Naive B cell (primary cell): ENCODE measurements around the gene HCFC1. TPM values are rescaled to one million over a fixed set of nuclear protein-coding genes. Genes with fewer than 3 reads are reported as not detected.
A peak's percentile ranks its signal among the peaks of the same experiment; 100 is the strongest.

Experiments
- ATAC-seq, 2 donors: fragments of 150-1000 bp; cut with Tn5 transposase; 2 replicates each; pipeline ENCODE4 v1.10.0; 2021; ENCODE audit warnings: low read depth in 2 of 2, mild to moderate bottlenecking in 2 of 2, moderate library complexity in 2 of 2
- DNase-seq: peaks from one replicate; pipeline ENCODE4 v3.0.0; 2022
- H3K27ac Mint-ChIP-seq, 6 donors: one replicate each; pipeline ENCODE4 v1.8.0; 2020 to 2022; ENCODE audit warnings: mild to moderate bottlenecking in 6 of 6, mixed read lengths in 6 of 6, moderate library complexity in 5 of 6, inconsistent platforms in 2 of 6
- H3K27me3 Mint-ChIP-seq, 3 donors: one replicate each; pipeline ENCODE4 v1.8.0; 2021 to 2022; ENCODE audit warnings: mixed read lengths in 3 of 3, mild to moderate bottlenecking in 1 of 3
- H3K36me3 Mint-ChIP-seq, 2 donors: one replicate each; pipeline ENCODE4 v1.8.0; 2020 to 2022; ENCODE audit warnings: mixed read lengths in 2 of 2, inconsistent platforms in 1 of 2, mild to moderate bottlenecking in 1 of 2
- H3K4me1 Mint-ChIP-seq, 3 donors: one replicate each; pipeline ENCODE4 v1.8.0; 2020 to 2022; ENCODE audit warnings: mixed read lengths in 3 of 3, inconsistent platforms in 1 of 3, mild to moderate bottlenecking in 1 of 3, moderate library complexity in 1 of 3
- H3K4me3 Mint-ChIP-seq, 8 donors: one replicate each; pipeline ENCODE4 v1.8.0; 2020 to 2022; ENCODE audit warnings: mild to moderate bottlenecking in 8 of 8, mixed read lengths in 8 of 8, moderate library complexity in 8 of 8, inconsistent platforms in 2 of 8
- H3K9me3 Mint-ChIP-seq, 7 donors: one replicate each; pipeline ENCODE4 v1.8.0; 2020 to 2022; ENCODE audit warnings: mixed read lengths in 7 of 7, mild to moderate bottlenecking in 5 of 7, inconsistent platforms in 2 of 7, moderate library complexity in 1 of 7
- polyA plus RNA-seq, 6 donors: library from polyadenylated mRNA; unstranded; fragments of 300-500 nt; fragmentation: Illumina TruSeq; gene quantifications; one replicate each; pipeline ENCODE4 v1.2.3, GENCODE V29; 2021; ENCODE audit warnings: low read depth in 6 of 6

The HCFC1 gene
- polyA plus RNA-seq, 6 donors from 2014 or later, result 0.22 to 14.0 (median 5.8) TPM

DNA sequence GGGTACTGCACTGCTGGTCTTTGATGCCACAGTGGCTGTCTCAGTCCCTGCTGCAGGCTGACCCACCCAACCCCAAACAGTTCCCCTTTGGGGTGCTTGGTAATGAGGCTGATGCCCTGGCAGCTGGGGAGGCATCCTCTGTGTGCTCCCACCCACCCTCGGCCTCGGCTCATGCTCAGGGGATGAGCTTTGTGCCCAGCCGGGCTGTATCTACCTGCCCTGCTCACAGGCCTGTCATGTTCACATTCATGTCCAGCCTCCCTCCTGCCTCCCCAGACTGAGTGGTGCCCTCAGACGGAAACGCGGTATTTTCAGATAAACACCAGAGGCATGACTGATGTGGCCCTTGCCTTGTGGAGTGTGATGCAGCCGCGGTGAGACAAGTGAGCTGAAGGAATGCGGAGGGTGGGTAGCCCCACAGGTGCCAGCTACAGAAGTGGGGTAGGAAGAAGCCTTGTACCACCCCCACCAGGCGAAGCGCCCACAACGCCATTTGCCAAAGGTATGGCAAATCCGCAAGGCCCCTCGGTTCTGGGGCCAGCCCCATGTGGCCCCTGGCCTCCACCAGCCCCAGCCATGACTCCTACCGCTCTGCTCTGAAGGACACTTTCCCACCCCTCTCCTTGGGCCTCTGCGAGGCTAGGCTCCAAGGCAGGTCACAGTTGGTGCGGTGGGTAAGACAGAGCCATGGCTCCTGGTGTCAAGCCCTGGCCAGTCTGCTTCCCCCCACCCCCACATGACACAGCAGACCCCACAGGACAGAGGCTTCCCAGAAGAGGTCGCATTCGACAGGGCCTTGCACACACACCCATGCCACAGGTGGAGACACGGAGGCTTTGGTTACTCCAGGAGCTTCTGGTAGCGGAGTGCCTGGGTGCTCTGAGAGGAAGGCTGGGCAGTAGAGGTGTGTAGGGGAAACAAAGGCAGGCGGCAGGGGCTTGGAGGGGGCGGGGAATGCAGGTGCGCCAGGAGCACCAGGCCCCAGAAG, 25.4 kb downstream of the HCFC1 start:
- ATAC-seq (no peak), DNase-seq (no peak)
- Mint-ChIP-seq H3K9me3 (no peaks in the 10 kb centered on the region), H3K27me3 (no peaks in the 10 kb centered on the region), H3K27ac (peak overlapping the region in 2 of 6 donors; percentile 54 to 82), H3K36me3 (peaks cover 0 to 7% of the 10 kb centered on the region in 2 donors), H3K4me1 (peaks cover 10 to 36% (median 14%) of the 10 kb centered on the region in 3 donors), H3K4me3 (peak overlapping the region in 3 of 8 donors; percentile 6 to 28 (median 13))

- H3K9me3 Mint-ChIP-seq, result no peaks in the 10 kb centered on the region
- H3K27me3 Mint-ChIP-seq, result no peaks in the 10 kb centered on the region
- peak overlapping the region; percentile 39 to 91 (median 84) for H3K4me3 Mint-ChIP-seq
- H3K36me3 Mint-ChIP-seq, result peaks cover 0 to 7% of the 10 kb centered on the region in 2 donors
- ATAC-seq (peak; percentile 29), DNase-seq (no peak)
- peak overlapping the region in 4 of 6 donors; percentile 33 to 97 (median 94) for H3K27ac Mint-ChIP-seq
- H3K4me1 Mint-ChIP-seq, result peaks cover 13 to 42% (median 17%) of the 10 kb centered on the region in 3 donors
These were observed 26.8 kb downstream of the HCFC1 start for GRCh38 chrX:153944800-153945150.

- H3K4me1 Mint-ChIP-seq, result peaks cover 13 to 47% (median 17%) of the 10 kb centered on the region in 3 donors
- H3K27me3 Mint-ChIP-seq, result no peaks in the 10 kb centered on the region
- peak; percentile 47 for DNase-seq
- ATAC-seq, result peak; percentile 64 to 69
- H3K4me3 Mint-ChIP-seq, result peak within 1 kb of the TSS; percentile 83 to 91 (median 88)
- no peaks in the 10 kb centered on the region for H3K9me3 Mint-ChIP-seq
- H3K36me3 Mint-ChIP-seq, result peaks cover 0 to 7% of the 10 kb centered on the region in 2 donors
- peak within 1 kb of the TSS; percentile 80 to 97 (median 92) for H3K27ac Mint-ChIP-seq
These were observed 27.3 kb downstream of the HCFC1 start, which contains the start of gene RENBP for GRCh38 chrX:153944140-153944799. Gene RENBP (minus strand): TSS chrX:153944643. CDS start chrX:153944610, 33 bp downstream.

GRCh38 chrX:153941336-153942252, 30.0 kb downstream of the HCFC1 start:
- ATAC-seq (no peak), DNase-seq (no peak)
- H3K36me3 Mint-ChIP-seq, result no peaks in the 10 kb centered on the region
- peaks cover 0 to under 1% (median 0%) of the 10 kb centered on the region in 7 donors for H3K9me3 Mint-ChIP-seq
- peaks cover 10 to 46% (median 16%) of the 10 kb centered on the region in 3 donors for H3K4me1 Mint-ChIP-seq
- H3K27me3 Mint-ChIP-seq, result no peaks in the 10 kb centered on the region
- H3K4me3 Mint-ChIP-seq, result peak overlapping the region; percentile 44 to 85 (median 75)
- peak overlapping the region in 3 of 6 donors; percentile 74 to 89 (median 84) for H3K27ac Mint-ChIP-seq

DNA sequence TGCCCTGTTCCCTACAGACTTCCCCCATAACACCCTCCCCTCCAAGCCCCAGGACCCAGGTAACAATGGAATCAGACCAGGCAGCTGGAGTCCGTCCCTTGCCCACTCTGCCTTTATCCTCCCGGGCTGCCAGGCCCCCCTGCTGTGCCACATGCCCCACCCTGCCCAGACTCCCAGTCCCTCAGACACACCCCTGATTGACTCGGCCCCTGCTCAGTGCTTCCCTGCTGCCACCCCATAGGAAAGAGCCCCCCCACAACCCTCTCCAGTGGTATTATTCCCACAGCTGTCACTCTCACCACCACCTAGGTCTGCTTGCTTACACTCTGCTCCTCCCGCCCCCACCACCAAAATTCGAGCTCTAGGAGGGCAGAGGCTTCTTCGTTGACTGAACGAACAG, 32.0 kb downstream of the HCFC1 start:
- Mint-ChIP-seq H3K4me3 (peak overlapping the region in 1 of 8 donors; percentile 62), H3K27me3 (no peaks in the 10 kb centered on the region), H3K36me3 (no peaks in the 10 kb centered on the region), H3K27ac (no peak overlapping the region), H3K4me1 (peaks cover 12 to 44% (median 16%) of the 10 kb centered on the region in 3 donors), H3K9me3 (peaks cover 0 to 2% (median 0%) of the 10 kb centered on the region in 7 donors)
- no peak for ATAC-seq
- no peak for DNase-seq

- DNase-seq, result no peak
- peaks cover 0 to 4% (median 0%) of the 10 kb centered on the region in 7 donors for H3K9me3 Mint-ChIP-seq
- H3K36me3 Mint-ChIP-seq, result no peaks in the 10 kb centered on the region
- peak overlapping the region in 3 of 6 donors; percentile 36 to 54 (median 54) for H3K27ac Mint-ChIP-seq
- peaks cover 17 to 43% (median 19%) of the 10 kb centered on the region in 3 donors for H3K4me1 Mint-ChIP-seq
- peak overlapping the region in 2 of 8 donors; percentile 64 to 69 for H3K4me3 Mint-ChIP-seq
- no peaks in the 10 kb centered on the region for H3K27me3 Mint-ChIP-seq
- ATAC-seq, result no peak
These were observed 33.3 kb downstream of the HCFC1 start for GRCh38 chrX:153938226-153938786.

DNA sequence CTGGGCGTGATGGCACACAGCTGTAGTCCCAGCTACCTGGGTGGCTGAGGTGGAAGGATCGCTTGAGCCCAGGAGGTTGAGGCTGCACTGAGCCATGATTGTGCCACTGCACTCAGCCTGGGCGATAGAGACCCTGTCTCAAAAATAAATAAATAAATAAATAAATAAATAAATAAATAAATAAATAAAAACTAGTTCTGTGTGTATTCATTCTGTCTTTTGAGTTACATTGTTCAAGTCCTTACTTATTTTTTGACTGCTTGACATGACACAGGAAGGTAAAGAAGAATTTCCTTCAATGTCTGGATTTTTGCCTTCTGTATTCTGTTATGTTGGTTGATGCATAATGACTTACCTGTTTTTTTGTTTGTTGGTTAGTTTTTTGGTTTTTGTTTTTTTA, 34.6 kb downstream of the HCFC1 start:
- ATAC-seq, result no peak
- H3K27me3 Mint-ChIP-seq, result no peaks in the 10 kb centered on the region
- H3K4me3 Mint-ChIP-seq, result peak overlapping the region in 2 of 8 donors; percentile 12 to 85
- peaks cover 19 to 41% (median 19%) of the 10 kb centered on the region in 3 donors for H3K4me1 Mint-ChIP-seq
- no peaks in the 10 kb centered on the region for H3K36me3 Mint-ChIP-seq
- peak overlapping the region in 2 of 6 donors; percentile 29 to 35 for H3K27ac Mint-ChIP-seq
- peaks cover 0 to 6% (median 0%) of the 10 kb centered on the region in 7 donors for H3K9me3 Mint-ChIP-seq
- DNase-seq, result no peak

GRCh38 chrX:153935326-153935851, 36.2 kb downstream of the HCFC1 start:
- no peak for DNase-seq
- ATAC-seq, result no peak
- Mint-ChIP-seq H3K27me3 (no peaks in the 10 kb centered on the region), H3K9me3 (peaks cover 0 to 6% (median 0%) of the 10 kb centered on the region in 7 donors), H3K4me1 (peaks cover 20 to 39% (median 21%) of the 10 kb centered on the region in 3 donors), H3K27ac (peak overlapping the region in 3 of 6 donors; percentile 70 to 91 (median 76)), H3K4me3 (peak overlapping the region; percentile 69 to 88 (median 78)), H3K36me3 (peaks cover 0 to 11% of the 10 kb centered on the region in 2 donors)

DNA sequence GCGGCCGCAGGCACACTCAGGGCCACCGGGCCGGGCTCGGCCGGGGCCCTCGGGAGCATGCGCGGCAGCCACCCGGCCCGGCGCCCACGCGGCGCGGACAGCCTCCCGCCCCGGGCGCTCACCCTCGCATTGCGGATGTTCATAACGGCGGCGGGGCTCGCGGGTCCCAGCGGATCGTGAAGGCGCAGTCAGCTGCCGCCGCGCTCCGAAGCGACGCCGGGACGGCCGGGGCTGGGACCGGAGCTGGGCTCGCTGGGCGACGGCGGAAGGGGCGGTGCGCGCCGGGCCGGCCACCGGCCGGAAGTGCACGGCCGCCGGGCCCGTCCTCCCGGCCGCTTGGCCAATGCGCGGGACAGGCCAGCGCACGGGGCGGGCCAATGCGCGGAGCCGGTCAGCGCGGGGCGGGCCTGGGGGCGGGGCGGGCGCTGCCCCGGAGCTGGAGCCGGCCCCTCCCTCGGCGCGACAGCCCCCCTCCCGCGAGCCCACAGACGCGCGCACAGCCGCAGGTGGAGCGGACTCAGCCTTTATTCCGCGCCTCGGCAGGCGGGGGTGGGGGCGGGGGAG, 36.8 kb downstream of the HCFC1 start, which contains the start of gene NAA10:
NAA10 (minus strand) TSS at position 276 of the 564 bp plus-strand sequence; CDS start at position 143, 133 bp downstream.
- Mint-ChIP-seq H3K4me3 (peak within 1 kb of the TSS; percentile 78 to 92 (median 88)), H3K27ac (peak within 1 kb of the TSS; percentile 69 to 94 (median 81)), H3K9me3 (peaks cover 0 to 6% (median 0%) of the 10 kb centered on the region in 7 donors), H3K27me3 (no peaks in the 10 kb centered on the region), H3K4me1 (peaks cover 20 to 38% (median 21%) of the 10 kb centered on the region in 3 donors), H3K36me3 (peaks cover 0 to 11% of the 10 kb centered on the region in 2 donors)
- ATAC-seq, result peak; percentile 73 to 80
- peak; percentile 63 for DNase-seq

- Mint-ChIP-seq H3K27ac (peak overlapping the region; percentile 69 to 94 (median 81)), H3K4me3 (peak overlapping the region; percentile 78 to 92 (median 88)), H3K27me3 (no peaks in the 10 kb centered on the region), H3K4me1 (peaks cover 20 to 35% (median 23%) of the 10 kb centered on the region in 3 donors), H3K9me3 (peaks cover 0 to 6% (median 0%) of the 10 kb centered on the region in 7 donors), H3K36me3 (peaks cover 0 to 11% of the 10 kb centered on the region in 2 donors)
- no peak for DNase-seq
- ATAC-seq, result peak; percentile 6 to 20
These were observed 37.4 kb downstream of the HCFC1 start for GRCh38 chrX:153934148-153934761.

- no peak for DNase-seq
- peaks cover 20 to 39% (median 26%) of the 10 kb centered on the region in 3 donors for H3K4me1 Mint-ChIP-seq
- peaks cover 0 to 11% of the 10 kb centered on the region in 2 donors for H3K36me3 Mint-ChIP-seq
- no peak for ATAC-seq
- peak overlapping the region; percentile 78 to 92 (median 88) for H3K4me3 Mint-ChIP-seq
- peaks cover 0 to 6% (median 0%) of the 10 kb centered on the region in 7 donors for H3K9me3 Mint-ChIP-seq
- H3K27me3 Mint-ChIP-seq, result no peaks in the 10 kb centered on the region
- H3K27ac Mint-ChIP-seq, result peak overlapping the region in 5 of 6 donors; percentile 18 to 94 (median 81)
These were observed 37.9 kb downstream of the HCFC1 start for GRCh38 chrX:153933748-153934147.
